K562 (cell line): ENCODE measurements around the gene IL4I1. TPM values are rescaled to one million over a fixed set of nuclear protein-coding genes. Genes with fewer than 3 reads are reported as not detected.

Source experiments
- ATAC-seq: fragments of 200-7000 bp; cut with Tn5 transposase; 3 replicates; pipeline ENCODE4 v1.9.1; 2020; ENCODE audit warnings: moderate library complexity
- BruUV-seq: library from RNA; stranded (reverse); fragments of 400-500 nt; replicated peaks from 2 replicates; lab custom pipeline; 2021; lab: Mats Ljungman, UMichigan
- CTCF ChIA-PET: fragments of 300-600 bp; formaldehyde crosslinking; extraction: SDS; loops from one replicate; lab custom pipeline; 2021; ENCODE audit warnings: low intra/inter-chr PET ratio; lab: Yijun Ruan, JAX
- POLR2A ChIA-PET: fragments of 300-600, 350-650 bp; sonication (Branson Sonifier 250); formaldehyde crosslinking; extraction: SDS; loops from one replicate; lab custom pipeline; 2021; ENCODE audit warnings: antibody characterized with exemption, inconsistent platforms; lab: Yijun Ruan, JAX
- DNase-seq, 4 experiments: peaks; one replicate each; pipeline versions ENCODE4 v3.0.0 to v3.0.0-alpha.2; 2011 to 2018; ENCODE audit warnings: low spot score in 3 of 4, mixed read lengths in 3 of 4; ENCODE audit errors: extremely low read depth in 1 of 4
- FAIRE-seq: peaks from 2 replicates; lab custom pipeline; 2011; peaks lifted over from hg19 to GRCh38; lab: Jason Lieb, UNC
- H2AFZ ChIP-seq: 2 replicates; pipeline ENCODE4 v1.6.0; 2011; ENCODE audit warnings: low read depth, low read length, control low read depth, inconsistent platforms
- H3K27ac ChIP-seq: fragments of 200-600 bp; 3 replicates; pipeline ENCODE4 v1.8.0; 2011; ENCODE audit warnings: low read depth, mild to moderate bottlenecking, control low read depth, inconsistent platforms, low read length, moderate library complexity, mixed read lengths; ENCODE audit errors: extremely low read depth
- H3K27me3 ChIP-seq, 2 experiments: fragments of 300-600 bp in 1 of 2; 2 replicates in 1 of 2; 3 replicates in 1 of 2; pipeline versions ENCODE4 v1.6.0 to v1.8.0; 2011; ENCODE audit warnings: inconsistent platforms in 2 of 2, low read length in 2 of 2, mild to moderate bottlenecking in 1 of 2, mixed read lengths in 1 of 2, moderate library complexity in 1 of 2; ENCODE audit not compliant: control insufficient read depth in 2 of 2, insufficient read depth in 2 of 2
- H3K36me3 ChIP-seq: fragments of 300-600 bp; 3 replicates; pipeline ENCODE4 v1.8.0; 2011; ENCODE audit warnings: mild to moderate bottlenecking, low read length, inconsistent platforms; ENCODE audit not compliant: control insufficient read depth, insufficient read depth
- H3K4me1 ChIP-seq, 2 experiments: fragments of 200-600 bp in 1 of 2; replicated peaks in 1 of 2; 2 replicates in 1 of 2; 3 replicates in 1 of 2; pipeline versions ENCODE4 v1.5.1 to v1.8.0; 2011; ENCODE audit warnings: inconsistent platforms in 2 of 2, low read length in 2 of 2, mild to moderate bottlenecking in 1 of 2, mixed read lengths in 1 of 2, moderate library complexity in 1 of 2; ENCODE audit not compliant: control insufficient read depth in 2 of 2, insufficient read depth in 2 of 2
- H3K4me2 ChIP-seq: 2 replicates; pipeline ENCODE4 v1.6.1; 2011; ENCODE audit warnings: low read length, control low read depth, inconsistent platforms, mixed read lengths; ENCODE audit not compliant: insufficient read depth
- H3K4me3 ChIP-seq: fragments of 200-600 bp; sonication (generic), shearing (Covaris generic); 2 replicates; pipeline ENCODE4 v1.5.1; 2016; ENCODE audit warnings: control low read depth, inconsistent platforms
- H3K79me2 ChIP-seq: fragments of 200-600 bp; 3 replicates; pipeline ENCODE4 v1.8.0; 2011; ENCODE audit warnings: low read length, inconsistent platforms; ENCODE audit not compliant: control insufficient read depth, insufficient read depth
- H3K9ac ChIP-seq, 2 experiments: 2 replicates each; pipeline versions ENCODE4 v1.6.0 to v1.6.1; 2011; ENCODE audit warnings: low read depth in 2 of 2, low read length in 2 of 2, control low read depth in 1 of 2, inconsistent platforms in 1 of 2, mild to moderate bottlenecking in 1 of 2, mixed read lengths in 1 of 2; ENCODE audit not compliant: insufficient read depth in 1 of 2
- H3K9me1 ChIP-seq: one replicate; pipeline ENCODE4 v1.6.0; 2011; ENCODE audit warnings: inconsistent platforms, mild to moderate bottlenecking, low read length, moderate library complexity; ENCODE audit not compliant: control insufficient read depth, insufficient read depth
- H3K9me3 ChIP-seq: replicated peaks from 2 replicates; pipeline ENCODE4 v1.5.1; 2011; ENCODE audit warnings: low read depth, low read length, inconsistent platforms; ENCODE audit not compliant: control insufficient read depth, insufficient read depth
- H4K20me1 ChIP-seq: replicated peaks from 2 replicates; pipeline ENCODE4 v1.6.1; 2011; ENCODE audit warnings: low read length, inconsistent platforms, mixed read lengths; ENCODE audit not compliant: control insufficient read depth, insufficient read depth
- ARHGAP35 ChIP-seq: fragments of 450-650 bp; IDR thresholded peaks from 2 replicates; pipeline ENCODE4 v1.6.1; 2018; ENCODE audit not compliant: partially characterized antibody
- COPS2 ChIP-seq: fragments of 450-650 bp; conservative IDR thresholded peaks from 2 replicates; pipeline ENCODE4 v1.6.1; 2016; ENCODE audit warnings: mild to moderate bottlenecking, moderate library complexity
- KDM5B ChIP-seq: fragments of 200-600 bp; sonication (generic); IDR thresholded peaks from 2 replicates; pipeline ENCODE4 v1.6.1; 2012; ENCODE audit warnings: low read depth, mild to moderate bottlenecking, moderate library complexity, low read length, control low read depth, inconsistent platforms; ENCODE audit not compliant: insufficient replicate concordance
- MCM7 ChIP-seq, 2 experiments: fragments of 450-650 bp; IDR thresholded peaks; 2 replicates each; pipeline ENCODE4 v1.6.1; 2016 to 2018
- MYC ChIP-seq, 2 experiments: fragments of 250-450 bp in 1 of 2; sonication (Bioruptor Pico) in 1 of 2; IDR thresholded peaks; 2 replicates each; pipeline versions ENCODE4 v1.5.1 to v1.6.1; 2012 to 2021; ENCODE audit warnings: low read depth in 2 of 2, borderline replicate concordance in 1 of 2, improper control_type of control experiment in 1 of 2, low read length in 1 of 2, mild to moderate bottlenecking in 1 of 2, moderate library complexity in 1 of 2
- NCOA6 ChIP-seq: fragments of 450-650 bp; IDR thresholded peaks from 2 replicates; pipeline ENCODE4 v1.6.1; 2017; ENCODE audit warnings: mild to moderate bottlenecking
- NFYB ChIP-seq: IDR thresholded peaks from 2 replicates; pipeline ENCODE4 v1.6.1; 2011; ENCODE audit warnings: mild to moderate bottlenecking, moderate library complexity; ENCODE audit not compliant: insufficient read length; ENCODE audit errors: extremely low read depth
- OTX1 ChIP-seq: fragments of 450-650 bp; formaldehyde crosslinking; IDR thresholded peaks from 2 replicates; pipeline ENCODE4 v1.4.0; 2022; ENCODE audit warnings: mild to moderate bottlenecking
- POLR2A ChIP-seq: fragments of 450-650 bp; conservative IDR thresholded peaks from 2 replicates; pipeline ENCODE4 v1.6.1; 2016
- POLR2AphosphoS2 ChIP-seq: IDR thresholded peaks from 2 replicates; pipeline ENCODE4 v1.6.1; 2012; ENCODE audit warnings: low read length, improper control_type of control experiment
- PTBP1 ChIP-seq: fragments of 200-400 bp; formaldehyde crosslinking; IDR thresholded peaks from 2 replicates; pipeline ENCODE4 v1.6.1; 2017; ENCODE audit warnings: low read depth, low read length
- RBM39 ChIP-seq: fragments of 200-400 bp; formaldehyde crosslinking; optimal IDR thresholded peaks from 2 replicates; pipeline ENCODE3; 2018; ENCODE audit warnings: low read depth, low read length
- SUPT5H ChIP-seq: fragments of 450-650 bp; IDR thresholded peaks from 2 replicates; pipeline ENCODE4 v1.6.1; 2016
- TAF1 ChIP-seq: IDR thresholded peaks from 2 replicates; pipeline ENCODE4 v1.6.1; 2011; ENCODE audit warnings: mild to moderate bottlenecking, low read length, moderate library complexity; ENCODE audit not compliant: insufficient read depth, control insufficient read depth, severe bottlenecking; ENCODE audit errors: extremely low read depth
- ZBED1 ChIP-seq: IDR thresholded peaks from 2 replicates; pipeline ENCODE4 v1.6.1; 2014
- ZBTB2 ChIP-seq: fragments of 450-650 bp; IDR thresholded peaks from 2 replicates; pipeline ENCODE4 v1.6.1; 2016; ENCODE audit warnings: antibody characterized with exemption
- ZNF124 ChIP-seq: sonication (generic); formaldehyde crosslinking; IDR thresholded peaks from 2 replicates; pipeline ENCODE4 v1.8.1; 2022; ENCODE audit warnings: missing genetic modification reagents
- ZNF274 ChIP-seq: IDR thresholded peaks from 2 replicates; pipeline ENCODE4 v1.6.1; 2011; ENCODE audit warnings: low read depth, mild to moderate bottlenecking, low read length, moderate library complexity, borderline replicate concordance
- ZNF324 ChIP-seq: fragments of 250-450 bp; sonication (Bioruptor Pico); IDR thresholded peaks from 2 replicates; pipeline ENCODE4 v1.4.0; 2020; ENCODE audit warnings: mild to moderate bottlenecking
- WGBS: fragments of 100-300 bp; shearing (Covaris generic); methylation state at CpG from one replicate; pipeline ENCODE4 v1.1.6; 2016; ENCODE audit warnings: low coverage, mixed read lengths; ENCODE audit not compliant: insufficient coverage; ENCODE audit errors: missing lambda C conversion rate; 5-methylcytosine and 5-hydroxymethylcytosine counted together
- in situ Hi-C: fragments of 300-500 bp; cut with MboI; formaldehyde crosslinking; loops from 4 replicates; pipeline ENCODE4 v1.15.0; 2018; ENCODE audit warnings: inconsistent platforms, mixed read lengths
- intact Hi-C: fragments of 100-400 bp; cut with micrococcal nuclease; formaldehyde crosslinking; loops from 2 replicates; pipeline ENCODE4 v1.14.2; 2022
- polyA plus RNA-seq, 8 experiments: library from polyadenylated mRNA; depleted of rRNA in 4 of 8; stranded (reverse) in 5 of 8; unstranded in 3 of 8; fragments of >200 nt; fragmentation: Nextera tagmentation in 2 of 8; fragmentation: Illumina TruSeq in 1 of 8; extraction: Ambion mirVana in 2 of 8; extraction: Trizol in 1 of 8; gene quantifications; 2 replicates each; pipeline versions ENCODE4 v1.2.1 to v1.2.3, GENCODE V29; 2011 to 2014; ENCODE audit warnings: inconsistent platforms in 1 of 8, missing spikeins in 1 of 8
- total RNA-seq, 7 experiments: library from RNA; depleted of rRNA in 6 of 7; stranded (reverse); fragments of >200 nt in 6 of 7; fragmentation: Illumina TruSeq in 2 of 7; extraction: Trizol in 2 of 7; gene quantifications; 2 replicates each; pipeline versions ENCODE4 v1.2.1 to v1.2.3, GENCODE V29; 2011 to 2021; ENCODE audit warnings: low replicate concordance in 1 of 7
- TF ChIP-seq, protein P1 (sequence below): fragments of 250-450 bp; sonication (Bioruptor Pico); IDR thresholded peaks from 2 replicates; pipeline ENCODE4 v1.5.0; 2022; ENCODE audit warnings: mild to moderate bottlenecking
- TF ChIP-seq, protein P2 (sequence below), 2 experiments: fragments of 200-800 bp in 1 of 2; sonication (Bioruptor generic) in 1 of 2; sonication (generic) in 1 of 2; formaldehyde crosslinking in 1 of 2; IDR thresholded peaks in 1 of 2; conservative IDR thresholded peaks in 1 of 2; 2 replicates each; pipeline versions ENCODE4 v1.5.0 to v1.6.1; 2016 to 2020; ENCODE audit warnings: missing compliant biosample characterization in 1 of 2, missing genetic modification characterization in 1 of 2, missing genetic modification reagents in 1 of 2

IL4I1 gene
- total and polyA plus RNA-seq, 9 of the 15 experiments (the other 6 are each of a cell fraction or from before 2014, with no cell fraction given), result 0.06 to 0.95 (median 0.43) TPM; not detected in 2

DNA sequence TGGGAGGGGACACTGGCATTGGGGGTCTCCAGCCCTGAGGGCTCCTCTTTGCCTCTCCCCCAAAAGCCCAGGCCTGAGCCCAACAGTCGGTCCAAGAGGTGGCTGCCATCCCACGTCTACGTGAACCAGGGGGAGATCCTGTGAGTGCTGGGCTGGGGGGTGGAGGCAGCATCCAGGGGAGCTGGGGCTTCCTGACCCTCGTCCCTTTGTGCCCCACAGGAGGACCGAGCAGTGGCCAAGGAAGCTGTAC lies 38.9 kb downstream of the IL4I1 start:
- H3K36me3 ChIP-seq, result peaks cover 90% of the 10 kb centered on the region; the same call in 2 of the 3 replicates
- no peaks in the 10 kb centered on the region for H3K9me3 ChIP-seq
- peaks cover under 1% of the 10 kb centered on the region for H3K9me1 ChIP-seq
- peak overlapping the region in 1 of 2 experiments; percentile 24; a peak in 1 of 4 replicates for H3K9ac ChIP-seq
- H3K4me2 ChIP-seq, result no peak overlapping the region
- FAIRE-seq, result no peak
- H3K79me2 ChIP-seq, result peaks cover 20% of the 10 kb centered on the region
- WGBS, result 69% methylated on average over 5 of the region's 5 CpGs
- H3K27ac ChIP-seq, result no peak overlapping the region
- peaks cover 17% of the 10 kb centered on the region; the same call in 1 of the 2 replicates for H4K20me1 ChIP-seq
- ATAC-seq, result no peak
- H3K4me1 ChIP-seq, result peaks cover 2 to 85% of the 10 kb centered on the region in 2 experiments; a peak in 3 of 5 replicates
- in situ Hi-C loops, result no loop called here
- ChIA-PET POLR2A (interaction anchor here (1.1 to 1.8 kb wide), 3 partner anchors 9 to 18 kb away, joined by 3 to 7 read pairs (median 5); no protein-coding TSS in a partner anchor), CTCF (no interaction called here)
- BruUV-seq, result no TSS peak
- DNase-seq, result no peak
- intact Hi-C loops, result no loop called here
- no peaks in the 10 kb centered on the region for H3K27me3 ChIP-seq
- no peak overlapping the region for H3K4me3 ChIP-seq
- no peak overlapping the region for H2AFZ ChIP-seq
- TF ChIP-seq NCOA6, result no peak
- TF ChIP-seq ZNF274, result no peak
- TF ChIP-seq RBM39, result peak; percentile 46
- TF ChIP-seq OTX1 (CRISPR knock-in tag), result no peak
- TF ChIP-seq, protein P1, sequence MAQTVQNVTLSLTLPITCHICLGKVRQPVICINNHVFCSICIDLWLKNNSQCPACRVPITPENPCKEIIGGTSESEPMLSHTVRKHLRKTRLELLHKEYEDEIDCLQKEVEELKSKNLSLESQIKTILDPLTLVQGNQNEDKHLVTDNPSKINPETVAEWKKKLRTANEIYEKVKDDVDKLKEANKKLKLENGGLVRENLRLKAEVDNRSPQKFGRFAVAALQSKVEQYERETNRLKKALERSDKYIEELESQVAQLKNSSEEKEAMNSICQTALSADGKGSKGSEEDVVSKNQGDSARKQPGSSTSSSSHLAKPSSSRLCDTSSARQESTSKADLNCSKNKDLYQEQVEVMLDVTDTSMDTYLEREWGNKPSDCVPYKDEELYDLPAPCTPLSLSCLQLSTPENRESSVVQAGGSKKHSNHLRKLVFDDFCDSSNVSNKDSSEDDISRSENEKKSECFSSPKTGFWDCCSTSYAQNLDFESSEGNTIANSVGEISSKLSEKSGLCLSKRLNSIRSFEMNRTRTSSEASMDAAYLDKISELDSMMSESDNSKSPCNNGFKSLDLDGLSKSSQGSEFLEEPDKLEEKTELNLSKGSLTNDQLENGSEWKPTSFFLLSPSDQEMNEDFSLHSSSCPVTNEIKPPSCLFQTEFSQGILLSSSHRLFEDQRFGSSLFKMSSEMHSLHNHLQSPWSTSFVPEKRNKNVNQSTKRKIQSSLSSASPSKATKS (CRISPR knock-in tag), result no peak
- TF ChIP-seq ARHGAP35, result no peak
- TF ChIP-seq ZBED1, result 0 out of 2 replicates have a peak, but pooled peaks have one; percentile 6
- no peak for TF ChIP-seq KDM5B
- TF ChIP-seq MYC (IDR thresholded peaks at IDR 0.05; ENCODE audit: low read depth, low read length), result no peak
- TF ChIP-seq MYC (CRISPR knock-in tag; IDR thresholded peaks at IDR 0.05; ENCODE audit: borderline replicate concordance, low read depth), result no peak
- no peak for TF ChIP-seq MCM7 (IDR thresholded peaks at IDR 0.05)
- TF ChIP-seq POLR2A, result peak; percentile 5; the same call in 1 of the 2 replicates
- TF ChIP-seq SUPT5H, result 0 out of 2 replicates have a peak, but pooled peaks have one; percentile 17
- TF ChIP-seq TAF1, result no peak
- no peak for TF ChIP-seq COPS2
- TF ChIP-seq, protein P2, sequence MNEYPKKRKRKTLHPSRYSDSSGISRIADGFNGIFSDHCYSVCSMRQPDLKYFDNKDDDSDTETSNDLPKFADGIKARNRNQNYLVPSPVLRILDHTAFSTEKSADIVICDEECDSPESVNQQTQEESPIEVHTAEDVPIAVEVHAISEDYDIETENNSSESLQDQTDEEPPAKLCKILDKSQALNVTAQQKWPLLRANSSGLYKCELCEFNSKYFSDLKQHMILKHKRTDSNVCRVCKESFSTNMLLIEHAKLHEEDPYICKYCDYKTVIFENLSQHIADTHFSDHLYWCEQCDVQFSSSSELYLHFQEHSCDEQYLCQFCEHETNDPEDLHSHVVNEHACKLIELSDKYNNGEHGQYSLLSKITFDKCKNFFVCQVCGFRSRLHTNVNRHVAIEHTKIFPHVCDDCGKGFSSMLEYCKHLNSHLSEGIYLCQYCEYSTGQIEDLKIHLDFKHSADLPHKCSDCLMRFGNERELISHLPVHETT (CRISPR knock-in tag; conservative IDR thresholded peaks at IDR 0.05 in 1 of 2, IDR thresholded peaks at IDR 0.05 in 1 of 2), result no peak
- no peak for TF ChIP-seq PTBP1
- no peak for TF ChIP-seq NFYB
- no peak; the same call in 1 of the 2 replicates for TF ChIP-seq POLR2AphosphoS2
- no peak for TF ChIP-seq ZNF124 (CRISPR knock-in tag)
- no peak for TF ChIP-seq ZNF324
- no peak for TF ChIP-seq ZBTB2
